NCI-H1436 (cell line): ENCODE data around the gene SLC7A8.

Source experiments
- DNase-seq: peaks from one replicate; lab custom pipeline; 2025; lab: John Stamatoyannopoulos, UW

SLC7A8 gene

GRCh38 chr14:23129759-23130316, 53.6 kb downstream of the SLC7A8 start:
- no peak for DNase-seq

GRCh38 chr14:23128969-23129758, 54.3 kb downstream of the SLC7A8 start:
- DNase-seq: no peak

DNA sequence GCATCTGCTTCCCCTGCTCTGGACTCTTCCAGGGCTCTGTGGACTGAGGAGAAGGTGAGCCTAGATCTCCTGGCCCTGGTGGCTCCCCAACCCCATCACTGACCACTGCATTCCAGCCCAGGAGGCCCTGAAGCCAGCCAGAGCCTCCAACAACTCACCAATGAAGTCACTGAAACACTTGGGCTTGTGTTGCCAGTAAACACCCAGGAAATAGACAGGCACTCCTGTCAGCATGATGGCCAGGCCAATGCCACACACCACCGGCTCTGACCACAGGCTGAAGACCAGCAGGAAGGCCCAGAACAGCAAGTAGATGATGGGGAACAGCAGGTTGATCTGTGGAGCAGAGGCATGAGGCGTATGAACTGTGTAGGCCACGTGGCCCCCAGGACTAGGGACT, 55.6 kb downstream of the SLC7A8 start:
- no peak for DNase-seq

DNA sequence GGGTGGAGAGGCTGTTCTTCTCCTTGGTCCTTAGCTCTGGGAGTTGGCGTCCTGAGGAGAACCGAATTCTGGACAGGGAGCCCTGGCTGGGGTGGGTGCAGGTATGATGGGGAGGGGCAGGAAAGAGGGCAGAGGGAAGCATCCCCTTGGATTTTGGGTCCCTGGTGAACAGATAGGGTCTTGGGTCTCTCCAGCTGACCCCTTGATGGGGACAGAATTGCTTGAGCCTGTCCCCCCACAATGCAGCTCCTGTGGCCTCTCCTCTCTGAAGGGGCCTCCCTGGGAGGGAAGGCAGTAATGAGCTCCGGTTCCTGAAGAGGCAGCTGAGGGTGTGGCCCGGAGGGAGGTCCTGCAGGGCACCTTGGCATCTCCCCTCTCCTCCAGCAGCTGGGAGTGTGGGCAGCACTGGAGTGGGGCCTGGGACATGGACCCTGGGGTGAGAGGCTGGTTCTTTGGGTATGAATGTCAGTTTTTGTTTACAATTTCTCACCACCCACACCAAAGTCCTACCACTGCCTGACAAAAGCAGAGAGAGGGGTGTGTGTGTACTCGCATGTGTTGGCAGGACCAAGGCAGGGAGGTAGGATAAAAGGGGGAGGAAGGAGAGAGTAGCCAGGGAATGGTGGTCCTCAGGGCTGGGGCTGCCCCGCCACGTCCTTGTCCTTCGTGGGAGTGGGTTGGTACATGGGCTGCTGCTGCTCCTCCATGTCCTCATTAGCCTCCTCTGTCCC, 56.7 kb downstream of the SLC7A8 start:
- no peak for DNase-seq

- DNase-seq: no peak
These were observed 57.4 kb downstream of the SLC7A8 start for GRCh38 chr14:23125933-23126524.

GRCh38 chr14:23125011-23125410, 58.4 kb downstream of the SLC7A8 start:
- no peak for DNase-seq

DNA sequence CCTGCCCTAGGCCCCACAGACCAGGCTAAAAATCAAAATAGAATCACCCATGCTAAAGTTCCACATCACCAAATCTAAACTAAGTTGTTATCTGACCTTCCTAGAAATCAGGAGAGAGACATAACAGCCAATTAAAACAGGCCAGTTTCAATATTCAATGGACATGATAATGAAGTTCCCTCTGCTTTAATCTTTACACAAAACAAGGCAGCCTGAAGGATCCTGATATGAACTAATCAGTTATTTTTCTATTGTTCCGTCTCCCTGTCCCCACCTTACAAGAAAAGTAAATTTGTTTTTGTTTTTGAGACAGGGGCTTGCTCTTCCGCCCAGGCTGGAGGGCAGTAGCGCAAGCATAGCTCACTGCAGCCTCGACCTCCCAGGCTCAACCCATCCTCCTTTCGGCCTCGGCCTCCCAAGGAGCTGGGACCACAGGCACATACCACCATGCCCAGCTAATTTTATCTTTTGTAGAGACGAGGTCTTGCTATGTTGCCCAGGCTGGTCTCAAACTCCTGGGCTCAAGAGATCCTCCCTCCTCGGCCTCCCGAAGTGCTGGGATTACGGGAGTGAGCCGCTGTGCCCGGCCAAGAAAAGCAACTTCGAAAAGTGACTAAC, 59.0 kb downstream of the SLC7A8 start:
- DNase-seq: no peak

DNA sequence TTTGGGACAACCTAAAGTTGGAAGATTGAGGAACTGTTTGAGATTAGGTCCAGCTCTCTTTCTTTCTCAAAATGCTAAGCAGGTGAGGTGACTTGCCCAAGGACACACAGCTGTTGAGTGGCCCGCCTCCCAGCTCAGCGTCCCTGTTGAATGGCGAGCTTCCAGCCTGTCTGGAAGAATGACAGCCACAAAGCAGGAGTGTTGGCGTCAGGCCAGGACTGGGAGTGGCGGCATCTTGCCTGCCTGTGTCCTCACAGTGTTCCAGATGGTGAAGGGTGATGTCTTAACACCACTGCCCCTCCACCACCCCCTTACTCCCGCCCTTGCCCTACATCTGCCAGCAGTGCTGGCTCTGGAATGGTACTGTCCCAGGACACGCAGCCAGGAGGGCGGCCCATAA, 60.0 kb downstream of the SLC7A8 start:
- no peak for DNase-seq

DNA sequence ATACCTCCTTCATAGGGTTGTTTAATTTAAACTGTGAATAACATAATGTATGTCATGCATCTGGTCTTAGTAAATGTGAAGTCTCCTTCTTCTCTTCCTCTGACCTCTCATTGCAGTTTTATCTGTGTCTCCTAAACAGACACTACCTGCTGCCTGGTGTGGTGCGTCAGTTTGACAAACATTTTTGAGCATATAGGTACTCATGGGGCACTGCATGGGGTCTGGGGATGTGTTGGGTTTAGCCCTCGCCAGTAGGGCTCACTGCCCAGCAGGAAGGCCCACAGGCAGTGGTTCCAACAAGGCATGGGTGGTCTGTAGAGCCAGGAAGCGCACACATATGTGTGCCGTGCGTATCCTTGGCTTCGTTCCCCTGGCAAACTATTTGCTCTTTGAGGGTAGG, 61.4 kb downstream of the SLC7A8 start:
- DNase-seq: no peak

GRCh38 chr14:23121361-23121771, 62.1 kb downstream of the SLC7A8 start:
- DNase-seq: no peak

DNA sequence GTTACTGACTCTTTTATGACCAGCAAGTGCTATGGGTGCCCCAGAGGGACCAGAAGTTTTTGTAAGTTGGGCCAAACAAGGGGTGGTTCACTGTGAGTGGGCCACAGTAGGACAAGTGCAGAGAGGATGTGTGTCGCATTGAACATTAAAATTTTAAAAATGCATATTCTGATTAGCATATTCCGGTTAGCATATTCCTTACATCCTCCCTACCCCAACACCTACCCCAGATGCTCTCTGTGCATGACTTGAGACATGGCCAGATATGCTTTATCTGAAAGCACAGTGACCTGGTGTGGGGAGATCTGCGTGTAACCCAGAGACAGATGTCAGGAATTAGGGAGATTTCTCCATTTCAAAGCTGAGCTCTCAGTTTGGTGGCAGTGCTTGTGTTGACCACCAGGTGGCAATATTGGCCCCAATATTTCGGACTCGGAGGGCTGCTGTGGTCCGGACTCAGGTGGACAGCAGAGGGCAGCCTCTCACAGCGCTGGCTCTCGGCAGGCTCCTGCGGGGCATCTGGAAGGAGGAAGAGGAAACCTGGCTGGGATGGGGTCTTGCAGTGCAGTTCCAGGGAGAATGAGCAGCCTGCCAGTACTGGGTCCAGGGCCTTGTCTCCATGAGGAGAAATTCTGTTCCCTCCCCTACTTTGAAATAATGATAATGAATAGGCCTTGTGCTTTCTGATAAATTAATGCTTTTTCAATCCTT, 62.8 kb downstream of the SLC7A8 start:
- DNase-seq: peak; percentile 86

- no peak for DNase-seq
These were observed 63.8 kb downstream of the SLC7A8 start for GRCh38 chr14:23119363-23120327.

DNA sequence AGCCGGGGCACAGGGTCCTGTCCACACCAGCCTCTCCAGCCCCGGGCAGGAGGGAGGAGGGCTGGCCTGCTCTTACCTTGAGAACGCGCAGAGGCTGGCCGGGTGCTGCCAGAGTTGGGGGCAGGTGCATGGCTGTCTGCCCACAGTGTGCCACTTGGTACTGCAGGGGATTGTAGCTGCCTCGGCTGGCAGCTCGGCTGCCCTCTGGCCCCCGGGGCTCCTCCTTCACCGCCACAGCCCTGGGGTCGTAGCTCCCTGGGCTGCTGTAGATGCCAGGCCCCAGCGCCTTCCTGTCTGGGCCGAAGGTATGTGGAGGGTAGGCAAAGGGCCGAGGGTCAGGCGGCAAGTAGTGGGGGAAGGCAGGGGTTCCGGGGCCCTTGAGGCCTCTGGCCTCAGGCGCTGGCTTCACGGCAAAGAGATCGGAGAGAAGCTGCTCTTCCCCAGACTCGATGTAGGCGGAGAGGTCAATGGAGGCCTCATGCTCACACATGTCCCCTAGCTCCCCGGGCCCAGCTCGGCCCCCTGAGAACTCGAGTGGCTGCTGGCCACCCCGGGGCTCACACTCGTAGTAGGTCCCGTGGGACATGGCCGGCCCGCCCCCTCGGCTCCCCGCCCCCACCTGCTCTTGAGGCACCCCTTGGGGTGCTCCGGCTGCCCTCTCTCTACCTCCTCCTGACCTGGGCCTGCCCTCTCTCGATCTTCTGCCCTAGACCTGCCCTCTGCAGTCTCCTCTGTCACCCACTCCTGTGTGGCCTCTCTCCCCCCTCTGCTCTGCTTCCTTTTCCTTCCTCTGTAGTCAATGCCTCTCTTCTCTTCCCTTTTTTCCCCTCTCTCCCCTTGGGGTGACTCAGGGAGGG, 64.7 kb downstream of the SLC7A8 start, which contains the start of gene CEBPE:
Gene CEBPE, minus strand, starts transcription at position 750 of the 857 bp plus-strand sequence. Its CDS starts 164 bp downstream, at position 586.
- no peak for DNase-seq

DNA sequence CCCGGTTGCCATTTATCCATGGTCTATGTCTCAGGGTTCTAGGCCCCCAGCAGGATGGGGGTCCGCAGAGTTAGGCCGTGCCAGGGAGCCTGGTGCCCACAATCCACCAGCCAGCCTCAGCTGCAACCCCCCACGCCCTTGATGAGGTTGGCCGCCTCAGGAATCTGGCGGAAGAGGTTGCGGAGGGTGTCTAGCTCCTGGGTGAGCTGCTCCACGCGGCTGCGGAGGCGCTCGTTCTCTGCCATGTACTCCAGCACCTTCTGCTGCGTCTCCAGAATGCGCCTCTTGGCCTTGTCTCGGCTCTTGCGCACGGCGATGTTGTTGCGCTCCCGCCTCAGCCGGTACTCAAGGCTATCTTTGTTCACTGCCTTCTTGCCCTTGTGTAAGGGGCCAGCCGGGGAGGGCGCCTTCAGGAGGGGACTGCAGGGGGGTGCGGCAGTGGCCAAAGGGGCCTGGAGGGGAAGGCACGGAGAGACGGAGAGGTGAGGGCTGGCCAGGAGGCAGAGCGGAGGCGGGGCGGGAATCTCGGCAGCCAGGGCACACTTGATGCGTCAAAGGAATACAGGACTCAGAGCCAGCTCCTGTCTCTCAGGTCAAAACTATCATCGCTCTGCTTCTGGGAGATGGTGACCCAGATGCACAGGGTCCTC, 66.0 kb downstream of the SLC7A8 start:
- DNase-seq: no peak

DNA sequence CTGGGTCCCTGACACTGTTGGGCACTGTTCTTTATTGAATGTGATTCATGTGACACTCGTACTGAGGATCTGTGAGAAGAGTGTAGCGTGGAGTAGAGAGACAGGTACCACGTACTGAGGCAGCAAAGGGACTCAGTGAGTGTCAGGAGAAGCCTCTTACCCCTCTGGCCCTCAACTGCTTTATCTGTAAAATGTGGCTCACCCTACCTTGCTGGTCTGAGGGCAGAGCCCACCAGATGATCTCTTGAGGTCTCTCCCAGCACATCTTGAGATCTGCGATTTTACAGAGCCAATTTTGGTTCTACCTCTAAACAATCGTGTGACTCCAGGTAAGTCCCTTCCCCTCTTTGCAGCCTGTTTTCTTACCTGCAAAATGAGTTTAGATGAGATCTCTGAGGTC, 67.5 kb downstream of the SLC7A8 start:
- no peak for DNase-seq

DNA sequence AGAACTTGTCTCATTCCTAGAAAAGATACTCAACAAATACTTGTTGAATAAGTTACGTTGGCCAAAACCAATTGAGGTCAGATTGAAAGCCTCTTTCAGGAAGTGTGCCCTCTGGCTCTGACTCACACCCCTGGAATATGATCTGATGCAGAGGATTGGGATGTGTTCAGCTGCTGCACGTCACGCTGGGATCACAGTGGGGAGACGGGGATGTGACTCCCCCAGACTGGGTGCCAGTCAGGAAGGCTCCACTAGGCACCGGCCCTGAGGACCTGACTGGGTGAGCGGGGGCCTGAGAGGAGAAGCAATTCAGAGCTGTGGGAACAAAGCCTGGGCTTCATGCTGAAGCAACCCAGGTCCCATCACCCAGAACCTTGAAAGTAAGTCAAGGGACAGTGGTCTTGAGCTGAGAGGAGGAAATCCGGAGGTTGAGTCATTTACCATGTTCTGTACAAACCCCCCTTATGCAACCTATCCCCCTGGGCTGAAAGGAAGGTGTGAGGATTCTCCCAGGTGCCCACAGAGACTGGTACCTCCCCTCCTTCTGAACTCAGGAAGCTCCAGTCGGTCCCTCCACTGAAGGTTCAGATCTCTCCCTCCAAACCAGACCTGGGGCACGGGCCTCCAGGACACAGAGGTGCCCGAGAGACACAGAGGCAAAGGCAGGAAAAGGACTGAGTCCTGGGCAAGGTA, 68.3 kb downstream of the SLC7A8 start:
- DNase-seq: no peak

GRCh38 chr14:23114669-23115038, 68.8 kb downstream of the SLC7A8 start:
- DNase-seq: no peak

- DNase-seq: no peak
These were observed 69.4 kb downstream of the SLC7A8 start for GRCh38 chr14:23114120-23114458.
